ENCODE measurements around the gene MACROH2A1. TPM values are rescaled to one million over a fixed set of nuclear protein-coding genes. Genes with fewer than 3 reads are reported as not detected.
A peak's percentile ranks its signal among the peaks of the same experiment; 100 is the strongest.

Gene MACROH2A1
- total RNA-seq, 1 donor from 2014 or later = 123 TPM

GRCh38 chr5:135430135-135430437, 31.1 kb upstream of the MACROH2A1 start:
- TF ChIP-seq CTCF (IDR thresholded peaks at IDR 0.05) = no peak
- Mint-ChIP-seq H3K27me3 (ENCODE audit: unreplicated experiment) (peaks cover 18% of the 10 kb centered on the region), H3K27ac (ENCODE audit: unreplicated experiment) (no peak overlapping the region), H3K4me1 (ENCODE audit: unreplicated experiment) (no peaks in the 10 kb centered on the region), H3K36me3 (ENCODE audit: unreplicated experiment) (no peaks in the 10 kb centered on the region), H3K9me3 (ENCODE audit: unreplicated experiment) (peaks cover 11% of the 10 kb centered on the region), H3K4me3 (ENCODE audit: unreplicated experiment) (no peak overlapping the region)
- no peak for DNase-seq (ENCODE audit: extremely low spot score, unreplicated experiment)

GRCh38 chr5:135429301-135430134, 30.5 kb upstream of the MACROH2A1 start:
- Mint-ChIP-seq H3K4me3 (ENCODE audit: unreplicated experiment) (no peak overlapping the region), H3K4me1 (ENCODE audit: unreplicated experiment) (no peaks in the 10 kb centered on the region), H3K36me3 (ENCODE audit: unreplicated experiment) (no peaks in the 10 kb centered on the region), H3K27ac (ENCODE audit: unreplicated experiment) (no peak overlapping the region), H3K27me3 (ENCODE audit: unreplicated experiment) (peaks cover 22% of the 10 kb centered on the region), H3K9me3 (ENCODE audit: unreplicated experiment) (peaks cover 11% of the 10 kb centered on the region)
- no peak for DNase-seq (ENCODE audit: extremely low spot score, unreplicated experiment)
- no peak for TF ChIP-seq CTCF (IDR thresholded peaks at IDR 0.05)

- Mint-ChIP-seq H3K4me3 (ENCODE audit: unreplicated experiment) (no peak overlapping the region), H3K36me3 (ENCODE audit: unreplicated experiment) (no peaks in the 10 kb centered on the region), H3K9me3 (ENCODE audit: unreplicated experiment) (peaks cover 11% of the 10 kb centered on the region), H3K27me3 (ENCODE audit: unreplicated experiment) (peaks cover 26% of the 10 kb centered on the region), H3K27ac (ENCODE audit: unreplicated experiment) (no peak overlapping the region), H3K4me1 (ENCODE audit: unreplicated experiment) (no peaks in the 10 kb centered on the region)
- DNase-seq (ENCODE audit: extremely low spot score, unreplicated experiment) = no peak
- TF ChIP-seq CTCF (IDR thresholded peaks at IDR 0.05) = no peak
These were observed 29.6 kb upstream of the MACROH2A1 start for GRCh38 chr5:135428586-135428985.

GRCh38 chr5:135426102-135427082, 27.4 kb upstream of the MACROH2A1 start:
- Mint-ChIP-seq H3K36me3 (ENCODE audit: unreplicated experiment) (no peaks in the 10 kb centered on the region), H3K27ac (ENCODE audit: unreplicated experiment) (no peak overlapping the region), H3K4me3 (ENCODE audit: unreplicated experiment) (no peak overlapping the region), H3K27me3 (ENCODE audit: unreplicated experiment) (peaks cover 39% of the 10 kb centered on the region), H3K4me1 (ENCODE audit: unreplicated experiment) (no peaks in the 10 kb centered on the region), H3K9me3 (ENCODE audit: unreplicated experiment) (peaks cover 11% of the 10 kb centered on the region)
- DNase-seq (ENCODE audit: extremely low spot score, unreplicated experiment) = no peak
- TF ChIP-seq CTCF (IDR thresholded peaks at IDR 0.05) = peak; percentile 66

- no peak for TF ChIP-seq CTCF (IDR thresholded peaks at IDR 0.05)
- H3K9me3 Mint-ChIP-seq (ENCODE audit: unreplicated experiment) = peaks cover 11% of the 10 kb centered on the region
- peaks cover 47% of the 10 kb centered on the region for H3K27me3 Mint-ChIP-seq (ENCODE audit: unreplicated experiment)
- no peak overlapping the region for H3K27ac Mint-ChIP-seq (ENCODE audit: unreplicated experiment)
- no peaks in the 10 kb centered on the region for H3K4me1 Mint-ChIP-seq (ENCODE audit: unreplicated experiment)
- DNase-seq (ENCODE audit: extremely low spot score, unreplicated experiment) = no peak
- no peaks in the 10 kb centered on the region for H3K36me3 Mint-ChIP-seq (ENCODE audit: unreplicated experiment)
- no peak overlapping the region for H3K4me3 Mint-ChIP-seq (ENCODE audit: unreplicated experiment)
These were observed 26.6 kb upstream of the MACROH2A1 start for GRCh38 chr5:135425641-135426040.
